RCC 7860 (cell line): ENCODE measurements around the gene CS.
"Not testable (repeated sequence)": the region's sequence is repeated elsewhere in the genome, so short reads cannot be mapped to it uniquely, and the experiment has no call there.

Experiments used
- DNase-seq: peaks from one replicate; pipeline ENCODE4 v3.0.0-alpha.2; 2015; ENCODE audit warnings: low spot score
- FAIRE-seq: peaks from 2 replicates; lab custom pipeline; 2012; peaks lifted over from hg19 to GRCh38; lab: Jason Lieb, UNC

CS gene

DNA sequence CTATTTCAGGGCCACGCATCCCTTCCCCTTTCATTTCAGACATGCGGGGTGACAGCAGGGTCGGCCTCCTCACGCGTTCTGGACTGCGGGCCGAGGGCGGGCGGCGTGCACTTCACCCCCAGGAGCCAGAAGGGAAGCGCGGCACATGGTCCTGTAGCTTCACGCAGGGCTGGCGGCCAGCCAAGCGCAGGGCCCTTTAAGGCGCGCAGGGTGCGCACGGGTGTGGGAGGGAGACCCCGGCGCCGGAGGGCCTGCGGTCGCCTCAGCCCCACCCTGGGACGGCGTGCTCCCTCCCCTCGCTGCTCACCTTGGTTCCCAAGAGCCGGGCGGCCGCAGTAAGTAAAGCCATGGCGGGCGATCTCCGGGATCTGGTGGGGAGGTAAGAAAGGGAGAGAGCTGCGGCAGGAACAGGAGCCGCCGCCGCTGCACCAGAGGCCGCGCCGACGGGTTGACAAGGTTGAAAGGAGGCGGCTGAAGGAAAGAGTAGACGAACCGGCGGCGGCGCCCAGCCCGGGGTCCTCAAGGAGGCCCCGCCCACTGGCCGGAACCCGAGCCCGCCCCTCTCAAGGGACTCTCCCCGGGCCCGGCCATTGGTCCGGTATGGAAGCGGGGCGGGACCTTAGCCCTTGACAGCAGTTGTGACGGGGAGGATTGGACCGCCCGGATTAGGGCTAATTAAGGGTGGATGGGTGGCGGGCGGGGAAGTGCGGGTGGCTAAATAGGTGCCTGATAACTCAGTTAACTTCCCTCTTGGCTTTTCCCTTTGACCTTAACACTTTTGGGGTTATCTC, at the start of gene CS:
Gene CS (minus strand): TSS at position 478 of the 791 bp plus-strand sequence. CDS start 129 bp downstream, at position 349.
- FAIRE-seq, result peak; percentile 72
- DNase-seq, result peak; percentile 91

DNA sequence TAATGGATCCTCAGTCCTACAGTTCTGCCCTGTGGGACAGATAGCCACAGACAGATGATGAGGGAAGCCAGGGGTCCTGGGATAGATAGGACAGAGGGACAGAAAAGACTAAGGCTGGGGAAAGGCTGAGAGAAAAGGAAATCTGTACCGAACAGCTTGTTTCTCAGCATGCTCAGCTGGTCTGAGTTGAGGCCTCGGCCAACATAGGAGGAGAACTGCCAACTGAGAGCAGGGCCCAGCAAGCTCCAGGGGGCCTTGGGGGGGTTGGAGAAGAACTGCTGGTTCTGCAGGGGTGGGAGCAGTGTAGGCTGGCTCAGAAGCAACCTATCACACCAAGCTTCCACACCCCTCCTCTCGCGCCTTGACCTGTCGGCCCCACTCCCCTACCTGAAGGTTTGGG, 48.6 kb upstream of the CS start:
- FAIRE-seq (no peak), DNase-seq (no peak)

DNA sequence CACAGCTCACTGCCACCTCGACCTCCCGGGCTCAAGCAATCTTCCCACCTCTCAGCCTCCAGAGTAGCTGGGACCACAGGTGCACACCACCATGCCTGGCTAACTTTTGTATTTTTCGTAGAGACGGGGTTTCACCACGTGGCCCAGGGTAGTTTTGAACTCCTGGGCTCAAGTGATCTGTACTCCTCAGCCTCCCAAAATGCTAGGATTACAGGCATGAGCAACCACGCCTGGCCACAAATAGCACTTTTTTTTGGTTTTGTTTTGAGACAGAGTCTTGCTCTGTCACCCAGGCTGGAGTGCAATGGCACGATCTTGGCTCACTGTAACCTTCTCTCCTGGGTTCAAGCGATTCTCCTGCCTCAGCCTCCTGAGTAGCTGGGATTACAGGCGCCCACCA, 47.1 kb upstream of the CS start:
- FAIRE-seq, DNase-seq: not testable (repeated sequence)

DNA sequence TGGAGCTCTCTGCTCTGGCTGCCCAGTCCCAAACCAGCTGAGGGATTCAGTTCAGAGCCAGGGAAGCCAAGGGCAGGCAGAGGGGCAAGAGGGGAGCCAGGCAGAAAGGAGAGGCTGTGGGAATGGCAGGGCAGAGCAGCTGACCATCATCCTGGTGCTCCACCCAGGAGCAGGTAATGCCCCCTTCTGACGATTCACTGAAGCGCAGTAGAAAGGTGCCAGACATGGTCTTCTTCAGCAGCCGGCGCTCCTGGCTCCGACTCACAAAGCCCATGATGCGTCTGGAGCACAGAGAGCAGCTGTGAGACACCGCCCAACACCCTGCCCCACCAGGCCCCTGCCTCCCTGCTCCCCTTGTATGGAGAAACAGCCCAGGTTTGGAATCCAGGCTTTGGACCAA, 46.5 kb upstream of the CS start:
- no peak for FAIRE-seq
- no peak for DNase-seq

DNA sequence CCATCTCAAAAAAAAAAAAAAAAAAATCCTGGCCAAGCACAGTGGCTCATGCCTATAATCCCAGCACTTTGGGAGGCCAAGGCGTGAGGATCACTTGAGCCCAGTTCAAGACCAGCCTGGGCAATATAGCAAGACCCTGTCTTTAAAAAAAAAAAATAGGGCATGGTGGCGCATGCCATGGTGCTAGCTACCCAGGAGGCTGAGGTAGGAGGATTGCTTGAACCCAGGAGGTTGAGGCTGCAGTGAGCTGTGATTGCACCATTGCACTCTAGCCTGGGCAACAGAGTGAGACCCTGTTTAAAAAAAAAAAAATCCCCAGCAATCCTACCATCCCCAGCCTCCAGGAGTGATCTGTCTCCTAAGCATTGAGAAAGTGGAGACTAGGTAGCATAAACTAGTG, 42.2 kb upstream of the CS start:
- not testable (repeated sequence) for FAIRE-seq, DNase-seq

DNA sequence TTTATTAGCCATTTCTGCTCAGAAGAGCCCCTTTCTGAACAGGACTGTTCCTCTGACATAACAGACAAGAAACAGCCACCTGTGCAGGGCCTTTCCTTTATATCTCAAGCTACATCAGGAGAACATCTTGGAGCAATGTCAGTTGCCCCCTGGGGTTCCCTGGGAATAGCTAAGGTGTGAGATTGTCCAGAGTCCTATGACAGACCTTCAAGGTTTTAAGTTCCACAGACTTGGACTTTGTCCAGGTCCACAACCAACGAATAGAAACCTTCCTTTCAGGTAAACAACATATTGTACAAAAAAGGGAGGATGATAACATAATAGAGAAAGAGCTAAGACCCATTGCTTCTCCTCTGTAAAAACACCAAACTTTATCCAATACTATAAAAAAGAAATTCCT, 41.5 kb upstream of the CS start:
- FAIRE-seq (no peak), DNase-seq (no peak)

DNA sequence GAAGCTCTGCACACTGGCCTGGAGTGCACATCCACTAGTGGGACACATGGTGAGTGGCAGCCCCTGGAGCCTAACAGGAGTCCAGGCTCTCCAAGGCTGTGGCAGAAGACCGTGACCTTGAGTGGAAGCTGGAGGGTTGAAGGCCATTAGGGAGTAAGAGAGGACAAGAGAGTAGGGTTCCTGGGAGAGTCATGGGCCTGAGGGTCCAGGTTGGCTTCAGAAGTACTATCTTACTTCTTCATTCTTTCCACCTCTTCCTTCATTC, 39.0 kb upstream of the CS start:
- FAIRE-seq, result no peak
- no peak for DNase-seq

DNA sequence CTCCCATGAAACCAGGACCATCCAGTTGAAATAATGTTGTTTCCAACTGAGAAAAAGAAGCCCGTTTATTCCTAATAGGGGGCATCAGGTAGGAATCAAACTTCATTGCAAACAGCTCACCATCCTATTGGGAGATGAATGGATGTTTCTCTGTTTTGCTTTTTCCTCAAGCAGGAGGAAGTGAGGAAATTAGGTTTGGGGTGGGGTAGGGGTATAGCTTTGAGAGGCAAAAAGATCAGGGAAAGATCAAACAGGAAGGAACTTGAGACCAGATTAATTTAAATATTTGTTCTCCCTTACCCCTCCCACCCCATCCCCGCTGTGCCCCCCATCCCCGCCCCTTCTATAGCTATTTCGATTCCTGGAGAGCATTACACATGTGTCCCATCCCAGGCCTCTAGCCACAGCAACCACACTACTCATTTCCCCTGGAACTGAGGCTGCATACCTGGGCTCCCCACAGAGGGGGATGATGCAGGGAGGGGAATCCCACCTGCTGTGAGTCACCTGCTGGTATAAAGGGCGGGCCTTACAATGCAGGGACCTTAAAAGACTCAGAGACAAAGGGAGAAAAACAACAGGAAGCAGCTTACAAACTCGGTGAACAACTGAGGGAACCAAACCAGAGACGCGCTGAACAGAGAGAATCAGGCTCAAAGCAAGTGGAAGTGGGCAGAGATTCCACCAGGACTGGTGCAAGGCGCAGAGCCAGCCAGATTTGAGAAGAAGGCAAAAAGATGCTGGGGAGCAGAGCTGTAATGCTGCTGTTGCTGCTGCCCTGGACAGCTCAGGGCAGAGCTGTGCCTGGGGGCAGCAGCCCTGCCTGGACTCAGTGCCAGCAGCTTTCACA, 38.4 kb upstream of the CS start, which contains the start of gene IL23A:
Gene IL23A (plus strand): TSS at position 577 of the 850 bp plus-strand sequence. CDS start 161 bp downstream, at position 738.
- peak; percentile 49 for DNase-seq
- FAIRE-seq, result no peak

DNA sequence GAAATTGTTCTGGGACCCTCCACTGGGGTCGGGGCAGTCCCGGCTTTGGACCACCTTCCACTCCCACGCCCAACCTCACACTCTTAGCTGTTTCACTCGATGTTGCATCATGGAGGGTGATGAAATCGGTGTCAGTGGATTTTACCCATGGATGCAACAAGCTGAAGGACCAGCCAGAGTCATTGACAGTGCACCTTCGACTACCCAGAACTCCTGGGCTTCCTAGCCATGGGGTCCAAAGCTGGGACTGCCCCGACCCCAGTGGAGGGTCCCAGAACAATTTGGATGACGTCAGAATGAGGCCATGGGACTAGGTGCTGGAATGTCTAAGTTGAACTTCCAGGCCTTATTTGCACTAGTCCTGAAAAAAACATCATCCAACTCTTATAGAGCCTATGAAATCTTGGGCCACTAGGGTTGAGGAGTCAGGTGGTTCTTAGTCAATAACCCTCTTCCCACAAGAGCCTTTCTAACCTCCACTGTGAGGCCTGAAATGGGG, 37.7 kb upstream of the CS start:
- FAIRE-seq, result no peak
- no peak for DNase-seq

DNA sequence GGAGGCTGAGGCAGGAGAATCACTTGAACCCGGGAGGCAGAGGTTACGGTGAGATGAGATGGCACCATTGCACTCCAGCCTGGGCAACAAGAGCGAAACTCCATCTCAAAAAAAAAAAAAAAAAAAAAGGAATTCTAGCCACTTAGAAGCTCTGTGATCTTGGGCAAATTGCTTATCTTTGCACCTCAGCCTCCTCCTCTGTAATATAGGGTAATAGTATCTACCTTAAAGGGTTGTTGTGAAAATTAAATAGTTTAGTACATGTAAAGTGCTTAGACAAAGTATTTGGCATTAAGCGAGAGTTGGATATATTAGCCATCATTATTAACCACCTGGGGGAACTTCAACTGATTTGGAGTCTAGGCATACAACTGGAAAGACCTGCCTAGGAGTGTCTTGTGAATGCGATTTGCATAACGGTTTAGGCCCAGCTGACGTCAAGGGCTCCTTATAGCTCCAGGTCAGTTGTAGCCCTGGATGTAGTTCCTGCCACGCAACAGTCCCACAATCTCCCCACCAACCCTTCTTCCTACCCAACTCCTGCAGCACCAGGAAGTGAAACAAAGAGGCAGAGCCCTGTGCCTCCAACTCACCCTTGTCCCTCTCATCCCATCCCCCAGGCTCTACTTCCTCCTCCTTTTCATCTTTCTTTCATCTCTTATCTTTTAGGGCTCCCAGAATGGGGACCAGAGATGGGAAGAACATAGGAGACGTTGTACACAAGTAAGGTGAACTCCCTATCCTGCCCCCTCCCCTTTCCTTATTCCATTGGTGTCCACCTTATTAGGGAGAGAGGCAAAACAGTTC, 36.4 kb upstream of the CS start:
- DNase-seq (no peak), FAIRE-seq (no peak)

DNA sequence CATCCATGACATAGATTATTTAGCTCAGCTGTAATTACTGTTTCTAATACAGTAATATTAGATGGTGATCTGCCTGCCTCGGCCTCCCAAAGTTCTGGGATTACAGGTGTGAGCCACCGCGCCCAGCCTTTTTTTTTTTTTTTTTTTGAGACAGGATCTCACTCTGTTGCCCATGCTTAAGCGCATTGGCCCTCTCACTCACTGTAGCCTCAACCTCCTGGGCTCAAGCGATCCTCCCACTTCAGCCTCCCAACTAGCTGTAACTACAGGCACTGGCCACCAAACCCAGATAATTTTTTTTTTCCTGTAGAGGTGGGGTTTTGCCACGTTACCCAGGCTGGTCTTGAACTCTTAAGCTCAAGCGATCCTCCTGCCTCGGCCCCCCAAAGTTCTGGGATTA, 35.4 kb upstream of the CS start:
- not testable (repeated sequence) for DNase-seq, FAIRE-seq

DNA sequence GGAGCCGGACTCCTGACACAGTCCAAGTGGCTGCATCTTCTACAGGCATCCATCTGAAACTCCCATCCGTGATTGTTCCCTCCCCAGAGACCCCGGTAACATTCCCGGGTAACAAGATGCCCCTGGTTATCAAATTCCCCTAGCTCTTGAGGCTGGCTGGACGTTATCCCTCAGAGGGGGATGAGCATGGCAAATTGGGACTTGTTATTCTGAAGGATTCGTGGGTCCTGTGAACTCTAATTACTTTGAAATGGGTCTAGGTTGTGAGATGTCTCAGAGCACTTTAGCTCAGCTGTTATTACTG, 34.3 kb upstream of the CS start:
- no peak for FAIRE-seq
- DNase-seq, result no peak

DNA sequence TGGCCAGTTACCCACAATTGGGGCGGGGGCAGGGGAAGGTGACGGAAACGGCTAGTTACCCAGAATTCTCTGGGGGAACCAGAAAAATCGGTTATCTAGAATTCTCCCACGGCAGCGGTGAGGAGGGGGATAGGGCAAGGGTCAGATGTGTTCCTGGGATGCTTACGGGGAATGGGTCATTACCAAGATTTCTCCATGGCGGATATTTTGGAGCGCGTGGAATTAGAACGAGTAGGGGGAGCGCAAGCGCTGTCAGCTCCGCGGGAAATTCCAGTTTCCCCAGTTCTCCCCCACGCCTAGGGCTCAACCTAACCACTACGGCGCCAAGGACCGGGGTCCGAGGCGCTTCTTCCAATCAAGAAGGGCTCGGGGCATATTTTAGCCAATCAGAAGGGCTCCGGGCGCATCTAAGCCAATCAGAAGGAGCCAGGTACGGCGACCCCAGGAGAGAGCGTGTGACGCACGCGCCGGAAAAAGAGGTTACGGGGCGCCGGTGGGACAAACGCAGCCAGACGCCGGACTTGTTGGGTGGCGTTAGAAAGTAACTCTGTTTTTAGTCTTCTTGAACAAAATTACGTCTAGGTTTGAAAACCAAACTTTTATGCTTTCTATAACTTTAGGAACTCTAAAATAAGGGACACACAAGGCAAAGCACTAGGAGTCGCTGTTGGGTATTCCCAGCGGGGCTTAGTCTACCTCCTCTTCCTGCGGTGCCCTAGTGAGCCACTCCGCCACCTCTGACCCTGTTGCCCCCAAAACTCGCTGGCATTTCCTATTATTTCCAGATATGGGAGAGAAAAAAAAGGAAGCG, 33.8 kb upstream of the CS start, which contains the start of gene PAN2:
Gene PAN2 (minus strand): TSS at position 322 of the 811 bp plus-strand sequence. CDS start 906 bp downstream, outside the sequence.
- DNase-seq (peak; percentile 90), FAIRE-seq (peak; percentile 72)

DNA sequence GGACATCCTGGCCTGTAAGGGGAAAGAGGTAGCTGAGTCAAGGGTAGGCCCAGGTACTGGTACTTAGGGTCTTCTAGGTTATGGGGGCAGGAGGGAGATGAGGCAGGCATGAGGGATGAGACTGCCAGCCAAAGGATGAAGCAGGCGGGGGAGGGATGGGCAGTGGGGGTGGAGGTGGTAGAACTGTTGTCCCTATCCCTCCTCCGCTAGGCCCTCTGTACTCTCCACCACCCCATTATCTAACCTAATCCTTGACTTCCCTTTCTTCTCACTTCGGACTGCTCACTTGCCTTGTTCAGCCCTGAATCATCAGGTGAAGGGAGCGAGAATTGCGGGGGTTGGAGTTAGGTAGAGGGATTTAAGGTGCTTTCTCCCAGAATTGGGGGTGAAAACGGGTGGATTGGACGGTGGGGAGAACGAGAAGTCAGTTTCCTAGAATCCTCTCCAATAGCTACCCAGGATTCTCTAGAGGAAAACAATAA, 33.1 kb upstream of the CS start:
- no peak for FAIRE-seq
- DNase-seq, result no peak

DNA sequence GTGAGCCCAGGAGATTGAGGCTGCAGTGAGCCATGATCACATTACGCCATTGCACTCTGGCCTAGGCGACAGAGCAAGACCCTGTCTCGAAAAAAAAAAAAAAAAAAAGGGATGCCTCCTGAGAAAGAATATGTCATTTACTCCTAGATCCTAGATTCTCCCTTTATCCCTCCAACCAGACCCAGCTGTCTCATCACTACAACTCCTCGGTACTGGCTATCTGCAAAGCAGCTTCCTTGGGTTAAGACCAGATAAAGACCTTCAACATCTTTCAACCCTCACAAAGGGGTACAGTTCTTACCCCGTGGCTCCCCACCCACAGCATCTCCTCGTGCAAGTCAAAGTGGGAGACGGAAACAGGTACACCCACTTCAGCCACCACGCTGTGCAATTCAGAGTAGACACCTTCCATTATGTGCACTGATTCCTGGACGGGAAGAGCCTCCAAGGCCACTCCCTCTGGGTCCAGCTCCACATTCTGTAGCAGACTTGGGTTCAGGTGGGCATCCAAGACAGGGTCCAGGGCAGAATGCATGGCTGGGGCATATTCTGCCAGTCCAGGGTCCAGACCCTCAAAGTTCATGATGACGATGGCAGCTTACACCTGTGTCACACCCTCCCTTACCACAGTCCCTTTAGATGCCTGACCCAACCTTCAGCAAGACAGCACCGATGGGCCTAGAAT, 32.5 kb upstream of the CS start:
- FAIRE-seq (no peak), DNase-seq (no peak)

DNA sequence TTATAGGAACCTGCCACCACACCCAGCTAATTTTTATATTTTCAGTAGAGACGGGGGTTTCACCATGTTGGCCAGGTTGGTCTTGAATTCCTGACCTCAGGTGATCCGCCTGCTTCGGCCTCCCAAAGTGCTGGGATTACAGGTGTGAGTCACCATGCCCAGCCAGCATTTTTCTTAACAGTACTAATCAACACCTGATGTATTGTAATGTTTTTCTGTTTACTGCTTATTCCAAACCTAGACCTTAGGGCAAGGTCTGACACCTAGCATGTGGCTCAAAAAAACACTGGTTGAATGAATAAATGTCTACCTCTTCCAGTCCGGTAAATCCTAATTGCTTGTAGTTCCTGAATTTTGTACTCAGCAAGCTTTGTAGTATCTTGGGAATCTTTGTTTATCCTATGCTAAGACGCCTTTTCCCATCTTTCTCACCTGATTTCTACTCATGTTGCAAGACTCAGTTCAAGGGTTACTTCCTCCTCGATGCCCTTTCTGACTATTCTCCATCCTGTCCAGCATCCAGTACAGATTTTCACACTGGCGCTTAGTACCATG, 30.9 kb upstream of the CS start:
- no peak for DNase-seq
- FAIRE-seq, result no peak

DNA sequence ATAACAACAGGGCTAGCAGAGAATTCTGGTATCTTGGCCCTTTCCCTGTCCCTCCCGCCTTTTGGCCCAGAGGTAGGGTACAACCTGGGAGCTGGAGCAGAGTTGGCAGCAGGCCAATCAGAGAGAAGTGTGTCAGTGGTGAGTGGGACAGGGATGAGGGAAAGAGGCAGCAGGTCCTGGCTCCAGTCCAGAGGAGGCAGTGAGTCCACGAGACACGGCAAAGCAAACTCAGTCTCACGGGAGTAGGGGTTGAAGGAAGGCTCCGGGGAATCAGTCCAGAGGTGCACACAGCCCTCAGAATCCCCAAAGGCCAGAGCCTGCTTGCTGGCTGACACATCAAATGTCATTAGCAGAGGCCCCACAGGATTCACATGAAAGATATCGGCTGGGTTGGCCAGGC, 26.4 kb upstream of the CS start:
- no peak for FAIRE-seq
- no peak for DNase-seq

DNA sequence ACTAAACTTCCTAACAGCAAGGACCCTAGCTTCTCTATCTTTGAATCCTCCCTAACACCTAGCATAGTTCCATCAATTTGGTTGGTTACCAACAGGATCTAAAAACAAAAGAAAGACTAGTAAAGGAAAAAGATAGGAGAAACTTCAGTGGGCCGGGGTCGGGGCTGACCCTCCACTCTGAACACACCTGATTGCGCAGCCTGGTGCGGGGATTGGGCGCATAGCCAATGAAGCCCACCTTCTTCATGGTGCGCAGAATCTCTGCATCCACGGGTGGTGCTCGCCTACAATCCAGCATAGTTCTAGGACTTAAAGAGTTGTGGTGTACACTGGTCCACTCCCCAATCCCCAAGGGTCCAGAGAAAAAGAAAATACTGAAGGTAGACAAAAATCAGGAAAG, 26.0 kb upstream of the CS start:
- FAIRE-seq, result no peak
- no peak for DNase-seq

DNA sequence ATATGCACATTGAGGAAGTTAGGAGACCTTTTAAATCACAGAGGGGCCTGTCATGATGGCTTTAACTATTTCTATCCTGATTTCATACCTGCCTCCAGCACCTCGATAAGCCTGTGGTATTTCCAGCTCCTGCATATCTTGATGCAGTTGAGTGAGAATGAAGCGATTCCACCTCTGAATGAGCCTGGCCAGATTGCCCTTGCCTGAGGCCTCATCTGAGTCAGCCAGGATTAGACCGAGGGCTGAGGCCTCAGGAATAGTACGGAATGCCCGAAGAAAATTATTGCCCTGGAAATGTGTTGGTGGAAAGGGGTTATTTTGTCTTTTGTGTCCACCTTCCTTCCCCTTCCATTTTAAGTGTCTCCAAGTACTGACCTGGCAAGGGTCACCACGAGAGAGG, 24.1 kb upstream of the CS start:
- no peak for DNase-seq
- no peak for FAIRE-seq
